ENCODE results near the gene DAAM2. TPM values are rescaled to one million over a fixed set of nuclear protein-coding genes. Genes with fewer than 3 reads are reported as not detected.

DAAM2 gene
- total RNA-seq, 6 experiments from 2014 or later = 1.6 to 9.8 (median 4.7) TPM

- Histone ChIP-seq H3K27ac (no peak overlapping the region), H3K4me3 (no peak overlapping the region), H3K9me3 (no peaks in the 10 kb centered on the region), H3K27me3 (no peaks in the 10 kb centered on the region), H3K36me3 (peaks cover 0 to 43% (median 9%) of the 10 kb centered on the region in 4 donors), H3K4me1 (peaks cover 0 to 8% (median 0%) of the 10 kb centered on the region in 4 donors)
- ATAC-seq = no peak
- intact Hi-C loops (cut with DNase I) = loop anchor here in 1 of 2 donors (10.0 kb wide), 1 partner anchor 545 kb away; no protein-coding TSS in a partner anchor
- DNase-seq = no peak
- TF ChIP-seq CTCF (IDR thresholded peaks at IDR 0.05) (no peak), POLR2A (IDR thresholded peaks at IDR 0.05) (no peak)
- WGBS (ENCODE audit: insufficient coverage, low coverage, low lambda C conversion rate, missing lambda C conversion rate) = no CpG with 5 or more reads among the region's 5 CpGs
Observed at GRCh38 chr6:39909701-39910100, 117.5 kb downstream of the DAAM2 start.

- intact Hi-C loops (cut with DNase I) = no loop called here
- DNase-seq (no peak), ATAC-seq (no peak)
- no peak overlapping the region for H3K27ac ChIP-seq
- H3K36me3 ChIP-seq = peaks cover 0 to 47% (median 9%) of the 10 kb centered on the region in 4 donors
- no peak for TF ChIP-seq CTCF (IDR thresholded peaks at IDR 0.05)
- no peak for TF ChIP-seq POLR2A (IDR thresholded peaks at IDR 0.05)
- no peaks in the 10 kb centered on the region for H3K27me3 ChIP-seq
- H3K4me1 ChIP-seq = peaks cover 0 to 8% (median 0%) of the 10 kb centered on the region in 4 donors
- no peak overlapping the region for H3K4me3 ChIP-seq
- no peaks in the 10 kb centered on the region for H3K9me3 ChIP-seq
Observed at GRCh38 chr6:39910164-39910563, 118.0 kb downstream of the DAAM2 start.

- intact Hi-C loops (cut with DNase I) = no loop called here
- no peak for ATAC-seq
- Histone ChIP-seq H3K27ac (no peak overlapping the region), H3K4me3 (no peak overlapping the region), H3K27me3 (no peaks in the 10 kb centered on the region), H3K4me1 (peaks cover 0 to 8% (median 0%) of the 10 kb centered on the region in 4 donors), H3K36me3 (peaks cover 0 to 52% (median 6%) of the 10 kb centered on the region in 4 donors), H3K9me3 (no peaks in the 10 kb centered on the region)
- WGBS (ENCODE audit: insufficient coverage, low coverage, low lambda C conversion rate, missing lambda C conversion rate) = 100% methylated on average over 2 of the region's 2 CpGs
- TF ChIP-seq CTCF (IDR thresholded peaks at IDR 0.05) (no peak), POLR2A (IDR thresholded peaks at IDR 0.05) (no peak)
- no peak for DNase-seq
Observed at GRCh38 chr6:39910744-39911143, 118.6 kb downstream of the DAAM2 start.

- intact Hi-C loops (cut with DNase I) = no loop called here
- Histone ChIP-seq H3K27ac (no peak overlapping the region), H3K4me3 (no peak overlapping the region), H3K4me1 (peaks cover 0 to 10% (median under 1%) of the 10 kb centered on the region in 4 donors), H3K36me3 (peaks cover 0 to 44% (median 8%) of the 10 kb centered on the region in 4 donors), H3K27me3 (no peaks in the 10 kb centered on the region), H3K9me3 (no peaks in the 10 kb centered on the region)
- DNase-seq (no peak), ATAC-seq (no peak)
- TF ChIP-seq CTCF (IDR thresholded peaks at IDR 0.05) (no peak), POLR2A (IDR thresholded peaks at IDR 0.05) (no peak)
- WGBS (ENCODE audit: insufficient coverage, low coverage, low lambda C conversion rate, missing lambda C conversion rate) = 94% methylated on average over 9 of the region's 10 CpGs
Observed at GRCh38 chr6:39911513-39912125, 119.4 kb downstream of the DAAM2 start.

All from right lobe of liver (tissue), 6 donors.